Activated naive CD8-positive, alpha-beta T cell (primary cell): ENCODE data around the gene MEIKIN.

Experiments used
- H3K27ac Mint-ChIP-seq: one replicate; pipeline ENCODE4 v1.8.0; 2021; ENCODE audit warnings: mixed read lengths
- H3K27me3 Mint-ChIP-seq: one replicate; pipeline ENCODE4 v1.8.0; 2021; ENCODE audit warnings: mixed read lengths
- H3K36me3 Mint-ChIP-seq: one replicate; pipeline ENCODE4 v1.8.0; 2021; ENCODE audit warnings: mixed read lengths
- H3K4me1 Mint-ChIP-seq: one replicate; pipeline ENCODE4 v1.8.0; 2021; ENCODE audit warnings: low read depth, mixed read lengths
- H3K4me3 Mint-ChIP-seq: one replicate; pipeline ENCODE4 v1.8.0; 2021; ENCODE audit warnings: mild to moderate bottlenecking, mixed read lengths
- H3K9me3 Mint-ChIP-seq: one replicate; pipeline ENCODE4 v1.8.0; 2021; ENCODE audit warnings: low read depth, mixed read lengths

The MEIKIN gene, protein sequence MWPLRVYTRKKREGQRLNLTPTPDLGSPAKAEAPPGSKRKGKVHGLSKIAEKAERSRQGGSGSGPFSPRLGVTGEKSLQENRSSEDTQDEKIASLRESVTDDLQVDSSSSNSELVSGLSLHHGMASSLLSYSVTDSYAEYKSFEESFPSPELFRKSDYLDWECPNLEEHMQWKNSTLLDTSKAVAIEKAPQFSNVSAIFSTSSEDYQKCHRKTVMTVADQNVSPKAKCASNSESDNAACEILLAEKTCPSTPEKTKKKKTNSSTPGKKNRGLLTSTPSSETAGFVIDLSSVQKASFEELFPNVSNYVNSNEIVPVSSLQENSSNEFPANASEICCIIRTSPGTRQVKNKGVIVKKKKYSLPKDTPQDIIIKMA

GRCh38 chr5:131945551-131946168 lies at the start of gene MEIKIN:
Gene MEIKIN, minus strand, starts transcription at chr5:131945663. Its CDS starts 158 bp downstream, at chr5:131945505.
- Mint-ChIP-seq H3K27ac (no peak within 1 kb of the TSS), H3K4me1 (no peaks in the 10 kb centered on the region), H3K36me3 (peaks cover 16% of the 10 kb centered on the region), H3K9me3 (no peaks in the 10 kb centered on the region), H3K4me3 (no peak within 1 kb of the TSS), H3K27me3 (no peaks in the 10 kb centered on the region)

DNA sequence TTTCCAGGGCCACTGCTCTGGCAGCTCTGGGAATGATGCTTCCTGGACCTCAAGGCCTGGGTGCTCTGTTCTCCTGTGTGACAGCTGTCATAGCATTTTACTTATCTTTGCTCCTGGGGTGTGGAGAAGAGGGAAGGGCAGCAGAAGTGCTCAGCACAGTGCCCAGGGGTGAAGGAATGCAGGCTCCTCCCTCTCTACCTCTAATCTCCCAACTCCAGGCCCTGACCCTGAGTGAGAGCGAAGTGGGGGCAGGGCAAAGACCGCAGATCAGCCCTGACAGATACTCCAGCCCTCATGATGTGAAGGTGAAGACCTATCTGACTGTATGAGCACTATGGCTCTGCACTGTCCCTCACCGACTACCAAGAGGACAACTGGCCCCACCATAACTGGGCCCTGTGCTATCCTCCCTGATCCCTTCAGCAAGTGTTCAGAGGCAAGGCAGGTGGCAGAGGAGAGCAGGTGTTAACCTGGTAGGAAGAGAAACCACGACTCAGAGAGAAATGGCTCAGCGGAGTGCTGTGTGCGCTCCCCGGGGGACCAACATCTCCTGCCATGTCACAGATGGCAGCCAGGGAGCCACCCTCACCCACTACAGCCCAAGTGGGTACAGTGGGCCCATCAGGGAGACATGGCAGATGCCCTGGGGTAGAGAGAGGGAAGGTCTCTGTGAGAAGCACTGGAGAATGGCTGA lies 49.2 kb upstream of the MEIKIN start:
- Mint-ChIP-seq H3K4me3 (no peak overlapping the region), H3K36me3 (no peaks in the 10 kb centered on the region), H3K27me3 (no peaks in the 10 kb centered on the region), H3K9me3 (no peaks in the 10 kb centered on the region), H3K4me1 (peaks cover 21% of the 10 kb centered on the region), H3K27ac (no peak overlapping the region)

DNA sequence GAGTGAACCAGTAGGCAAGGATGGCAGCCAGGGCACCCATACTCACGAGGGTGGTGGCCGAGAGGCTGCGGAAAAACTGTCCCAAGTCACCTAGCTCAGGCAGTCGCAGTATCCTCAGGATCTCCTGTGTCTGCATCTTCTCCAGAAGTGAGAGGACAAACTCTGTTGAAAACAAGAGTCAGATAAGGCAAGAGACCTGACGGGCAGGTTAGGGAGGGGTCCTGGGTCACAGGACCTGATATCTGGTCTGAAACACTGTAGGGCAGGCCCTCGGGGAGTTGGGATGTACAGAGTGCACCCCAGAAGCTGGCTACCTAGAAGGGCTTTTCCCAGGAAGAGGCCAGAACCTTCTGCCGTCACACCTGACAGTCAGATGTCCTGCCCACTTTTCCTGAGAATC lies 48.6 kb upstream of the MEIKIN start:
- no peaks in the 10 kb centered on the region for H3K9me3 Mint-ChIP-seq
- no peaks in the 10 kb centered on the region for H3K36me3 Mint-ChIP-seq
- H3K27ac Mint-ChIP-seq = no peak overlapping the region
- H3K27me3 Mint-ChIP-seq = no peaks in the 10 kb centered on the region
- H3K4me1 Mint-ChIP-seq = peaks cover 16% of the 10 kb centered on the region
- H3K4me3 Mint-ChIP-seq = no peak overlapping the region

- Mint-ChIP-seq H3K4me3 (no peak overlapping the region), H3K27ac (no peak overlapping the region), H3K27me3 (no peaks in the 10 kb centered on the region), H3K36me3 (no peaks in the 10 kb centered on the region), H3K4me1 (peaks cover 12% of the 10 kb centered on the region), H3K9me3 (no peaks in the 10 kb centered on the region)
Observed at GRCh38 chr5:131993676-131994075, 48.2 kb upstream of the MEIKIN start.

GRCh38 chr5:131992370-131992769 lies 46.9 kb upstream of the MEIKIN start:
- no peaks in the 10 kb centered on the region for H3K27me3 Mint-ChIP-seq
- no peak overlapping the region for H3K27ac Mint-ChIP-seq
- no peak overlapping the region for H3K4me3 Mint-ChIP-seq
- no peaks in the 10 kb centered on the region for H3K36me3 Mint-ChIP-seq
- peaks cover 9% of the 10 kb centered on the region for H3K4me1 Mint-ChIP-seq
- H3K9me3 Mint-ChIP-seq = no peaks in the 10 kb centered on the region

DNA sequence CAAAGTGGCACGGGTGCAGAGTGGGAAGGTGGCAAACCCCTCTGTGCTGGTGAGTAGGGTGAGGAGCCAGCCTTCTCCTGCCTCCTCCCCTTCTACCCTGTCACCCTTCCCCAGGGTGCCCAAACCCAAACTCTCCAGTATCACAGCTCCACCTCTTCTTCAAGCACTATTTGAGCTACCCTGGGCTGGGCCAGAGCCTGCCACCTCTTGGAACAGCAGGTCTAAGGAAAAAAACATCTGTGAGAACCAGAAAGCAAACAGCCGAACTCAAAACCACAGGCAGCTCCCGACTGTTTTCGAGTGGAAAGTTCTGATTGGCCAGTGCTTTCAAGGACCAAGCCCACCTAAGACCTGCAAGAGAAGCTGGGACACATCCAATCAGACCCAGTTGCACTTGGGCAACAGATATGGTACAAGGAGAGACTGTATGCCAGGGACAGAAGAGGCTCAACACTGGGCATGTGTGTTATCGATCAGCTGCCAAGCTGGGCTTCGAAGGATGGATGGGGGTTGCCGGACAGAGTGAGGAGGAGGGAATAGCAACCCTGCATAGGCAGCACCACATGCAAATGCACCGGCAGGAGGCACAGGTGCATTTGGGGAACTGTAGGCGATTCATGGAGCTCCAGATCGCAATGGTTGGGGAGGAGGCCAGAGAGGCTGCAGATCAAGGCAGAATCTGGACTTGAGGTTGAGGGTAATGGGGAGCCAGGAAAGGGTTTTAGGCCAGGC lies 46.3 kb upstream of the MEIKIN start:
- Mint-ChIP-seq H3K4me3 (no peak overlapping the region), H3K9me3 (no peaks in the 10 kb centered on the region), H3K27me3 (no peaks in the 10 kb centered on the region), H3K27ac (no peak overlapping the region), H3K36me3 (no peaks in the 10 kb centered on the region), H3K4me1 (peaks cover 4% of the 10 kb centered on the region)

DNA sequence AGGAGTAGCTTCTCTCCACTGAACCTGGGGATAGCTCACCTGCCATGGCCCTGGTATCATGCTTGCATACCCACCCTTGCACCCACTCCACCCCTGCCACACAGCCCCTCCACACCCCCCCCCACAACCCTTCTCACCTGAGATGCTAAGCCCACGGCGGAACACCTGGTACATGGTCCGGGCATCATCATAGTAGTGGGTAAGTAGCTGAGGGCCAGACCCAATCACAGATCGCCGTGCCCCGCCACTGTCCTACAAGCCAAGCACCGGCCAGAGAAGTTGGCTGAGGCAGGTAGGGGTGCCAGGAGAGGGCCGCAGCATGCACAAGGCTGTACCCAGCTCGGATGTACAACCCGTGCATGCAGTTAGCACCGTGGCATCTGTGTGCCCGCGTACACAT lies 45.3 kb upstream of the MEIKIN start:
- Mint-ChIP-seq H3K27me3 (no peaks in the 10 kb centered on the region), H3K4me3 (no peak overlapping the region), H3K36me3 (no peaks in the 10 kb centered on the region), H3K9me3 (no peaks in the 10 kb centered on the region), H3K27ac (no peak overlapping the region), H3K4me1 (no peaks in the 10 kb centered on the region)

GRCh38 chr5:131988601-131989000 lies 43.1 kb upstream of the MEIKIN start:
- Mint-ChIP-seq H3K27ac (no peak overlapping the region), H3K9me3 (no peaks in the 10 kb centered on the region), H3K4me1 (no peaks in the 10 kb centered on the region), H3K27me3 (no peaks in the 10 kb centered on the region), H3K36me3 (no peaks in the 10 kb centered on the region), H3K4me3 (no peak overlapping the region)

DNA sequence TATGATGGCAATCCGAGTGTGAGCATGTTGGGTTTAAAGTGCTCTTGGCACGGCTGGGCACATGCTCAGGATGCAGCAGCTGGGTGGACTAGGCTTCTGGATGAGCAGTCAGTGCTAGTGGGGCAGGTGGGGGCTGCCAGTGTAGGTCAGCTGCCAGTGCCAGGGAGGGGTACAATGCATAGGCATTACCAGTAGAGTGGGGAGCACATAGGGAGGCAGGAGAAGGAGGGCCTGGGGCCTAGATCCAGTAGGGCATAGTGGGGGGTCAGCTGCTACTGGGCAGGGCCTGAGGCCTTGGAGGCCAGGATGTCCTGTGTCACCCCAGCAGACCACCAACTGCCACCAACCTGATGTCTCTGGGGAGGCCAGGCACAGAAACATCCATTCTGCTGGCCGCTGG lies 41.8 kb upstream of the MEIKIN start:
- no peak overlapping the region for H3K27ac Mint-ChIP-seq
- H3K4me3 Mint-ChIP-seq = no peak overlapping the region
- H3K9me3 Mint-ChIP-seq = no peaks in the 10 kb centered on the region
- H3K4me1 Mint-ChIP-seq = peaks cover 4% of the 10 kb centered on the region
- no peaks in the 10 kb centered on the region for H3K36me3 Mint-ChIP-seq
- H3K27me3 Mint-ChIP-seq = no peaks in the 10 kb centered on the region

GRCh38 chr5:131986161-131986912 lies 40.9 kb upstream of the MEIKIN start:
- no peaks in the 10 kb centered on the region for H3K27me3 Mint-ChIP-seq
- H3K27ac Mint-ChIP-seq = no peak overlapping the region
- H3K4me1 Mint-ChIP-seq = peaks cover 4% of the 10 kb centered on the region
- no peak overlapping the region for H3K4me3 Mint-ChIP-seq
- H3K9me3 Mint-ChIP-seq = no peaks in the 10 kb centered on the region
- H3K36me3 Mint-ChIP-seq = no peaks in the 10 kb centered on the region

DNA sequence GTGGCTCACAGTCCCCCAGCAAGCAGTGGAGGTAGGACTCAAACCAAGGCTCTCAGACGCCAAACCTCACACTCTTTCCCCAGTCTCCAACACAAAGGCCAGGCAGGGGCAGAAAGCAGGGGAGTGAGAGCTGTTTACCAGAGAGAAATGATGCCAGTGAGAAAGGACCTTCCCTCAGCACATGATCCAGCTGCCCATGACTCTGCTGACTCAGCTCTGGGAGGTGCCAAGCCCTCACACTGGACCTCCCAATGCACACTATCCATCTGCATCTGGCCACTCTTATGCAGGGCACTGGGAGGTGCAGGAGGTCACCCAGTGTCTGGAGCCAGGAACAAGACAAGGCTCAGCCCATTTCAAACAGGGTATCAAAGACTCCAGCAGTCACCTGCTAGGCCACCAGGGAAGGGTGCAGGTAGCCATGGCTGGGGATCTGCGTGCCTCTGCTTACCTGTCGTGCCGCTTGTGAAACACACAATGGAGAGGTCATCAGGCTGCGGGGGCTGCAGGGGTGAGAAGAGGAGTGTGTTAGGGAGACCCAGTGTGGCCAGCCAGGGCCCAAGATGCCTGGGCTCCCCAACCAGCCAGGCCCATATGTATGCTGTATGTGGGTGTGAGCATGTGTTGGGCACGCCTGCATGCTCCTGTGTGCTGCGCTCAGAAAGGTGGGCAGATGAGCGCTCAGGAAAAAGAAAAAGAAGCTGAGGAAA lies 39.6 kb upstream of the MEIKIN start:
- Mint-ChIP-seq H3K9me3 (no peaks in the 10 kb centered on the region), H3K27ac (no peak overlapping the region)

GRCh38 chr5:131983244-131983771 lies 37.8 kb upstream of the MEIKIN start:
- Mint-ChIP-seq H3K36me3 (no peaks in the 10 kb centered on the region), H3K27me3 (no peaks in the 10 kb centered on the region), H3K4me3 (no peak overlapping the region), H3K4me1 (peaks cover 4% of the 10 kb centered on the region), H3K27ac (no peak overlapping the region), H3K9me3 (no peaks in the 10 kb centered on the region)

More for the DNA sequence above, 39.6 kb upstream of the MEIKIN start:
- H3K36me3 Mint-ChIP-seq = no peaks in the 10 kb centered on the region
- no peaks in the 10 kb centered on the region for H3K27me3 Mint-ChIP-seq
- H3K4me1 Mint-ChIP-seq = peaks cover 4% of the 10 kb centered on the region
- H3K4me3 Mint-ChIP-seq = no peak overlapping the region

- no peaks in the 10 kb centered on the region for H3K27me3 Mint-ChIP-seq
- H3K27ac Mint-ChIP-seq = no peak overlapping the region
- H3K4me1 Mint-ChIP-seq = peaks cover 21% of the 10 kb centered on the region
- H3K36me3 Mint-ChIP-seq = no peaks in the 10 kb centered on the region
- H3K4me3 Mint-ChIP-seq = no peak overlapping the region
- no peaks in the 10 kb centered on the region for H3K9me3 Mint-ChIP-seq
Observed at GRCh38 chr5:131981516-131981915, 36.1 kb upstream of the MEIKIN start.

- H3K27me3 Mint-ChIP-seq = no peaks in the 10 kb centered on the region
- no peaks in the 10 kb centered on the region for H3K36me3 Mint-ChIP-seq
- H3K4me1 Mint-ChIP-seq = peaks cover 29% of the 10 kb centered on the region
- H3K4me3 Mint-ChIP-seq = no peak overlapping the region
- no peak overlapping the region for H3K27ac Mint-ChIP-seq
- H3K9me3 Mint-ChIP-seq = no peaks in the 10 kb centered on the region
Observed at GRCh38 chr5:131980696-131981095, 35.2 kb upstream of the MEIKIN start.
